Neural cell (in vitro differentiated cells): ENCODE data around the gene ZNF207.
"Not testable (repeated sequence)": the region's sequence is repeated elsewhere in the genome, so short reads cannot be mapped to it uniquely, and the experiment has no call there.

Experiments used
- TAF1 ChIP-seq: IDR thresholded peaks from 2 replicates; pipeline ENCODE4 v1.6.1; 2012; ENCODE audit warnings: low read depth
- TF ChIP-seq, protein P1 (sequence below): fragments of 450-650 bp; IDR thresholded peaks from 2 replicates; pipeline ENCODE4 v1.5.1; 2014; ENCODE audit warnings: antibody characterized with exemption, mild to moderate bottlenecking, moderate library complexity; ENCODE audit not compliant: poor library complexity, severe bottlenecking

DNA sequence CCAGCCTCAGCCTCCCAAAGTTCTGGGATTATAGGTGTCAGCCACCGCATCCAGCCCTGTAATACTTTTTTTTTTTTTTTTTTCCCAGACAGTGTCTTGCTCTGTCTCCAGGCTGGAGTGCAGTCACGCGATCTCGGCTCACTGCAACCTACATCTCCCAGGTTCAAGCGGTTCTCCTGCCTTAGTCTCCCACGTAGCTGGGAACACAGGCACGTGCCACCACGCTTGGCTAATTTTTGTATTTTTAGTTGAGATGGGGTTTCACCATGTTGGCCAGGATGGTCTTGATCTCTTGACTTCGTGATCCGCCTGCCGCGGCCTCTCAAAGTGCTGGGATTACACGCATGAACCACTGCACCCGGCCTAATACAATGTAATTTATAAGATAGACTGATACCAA, 38.2 kb downstream of the ZNF207 start:
- TF ChIP-seq, protein P1, sequence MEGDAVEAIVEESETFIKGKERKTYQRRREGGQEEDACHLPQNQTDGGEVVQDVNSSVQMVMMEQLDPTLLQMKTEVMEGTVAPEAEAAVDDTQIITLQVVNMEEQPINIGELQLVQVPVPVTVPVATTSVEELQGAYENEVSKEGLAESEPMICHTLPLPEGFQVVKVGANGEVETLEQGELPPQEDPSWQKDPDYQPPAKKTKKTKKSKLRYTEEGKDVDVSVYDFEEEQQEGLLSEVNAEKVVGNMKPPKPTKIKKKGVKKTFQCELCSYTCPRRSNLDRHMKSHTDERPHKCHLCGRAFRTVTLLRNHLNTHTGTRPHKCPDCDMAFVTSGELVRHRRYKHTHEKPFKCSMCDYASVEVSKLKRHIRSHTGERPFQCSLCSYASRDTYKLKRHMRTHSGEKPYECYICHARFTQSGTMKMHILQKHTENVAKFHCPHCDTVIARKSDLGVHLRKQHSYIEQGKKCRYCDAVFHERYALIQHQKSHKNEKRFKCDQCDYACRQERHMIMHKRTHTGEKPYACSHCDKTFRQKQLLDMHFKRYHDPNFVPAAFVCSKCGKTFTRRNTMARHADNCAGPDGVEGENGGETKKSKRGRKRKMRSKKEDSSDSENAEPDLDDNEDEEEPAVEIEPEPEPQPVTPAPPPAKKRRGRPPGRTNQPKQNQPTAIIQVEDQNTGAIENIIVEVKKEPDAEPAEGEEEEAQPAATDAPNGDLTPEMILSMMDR, result not testable (repeated sequence)
- not testable (repeated sequence) for TF ChIP-seq TAF1
